ENCODE results near the gene KIF4A. TPM values are rescaled to one million over a fixed set of nuclear protein-coding genes. Genes with fewer than 3 reads are reported as not detected.

The KIF4A gene
- total RNA-seq, 1 donor from 2014 or later: 2.2 TPM

DNA sequence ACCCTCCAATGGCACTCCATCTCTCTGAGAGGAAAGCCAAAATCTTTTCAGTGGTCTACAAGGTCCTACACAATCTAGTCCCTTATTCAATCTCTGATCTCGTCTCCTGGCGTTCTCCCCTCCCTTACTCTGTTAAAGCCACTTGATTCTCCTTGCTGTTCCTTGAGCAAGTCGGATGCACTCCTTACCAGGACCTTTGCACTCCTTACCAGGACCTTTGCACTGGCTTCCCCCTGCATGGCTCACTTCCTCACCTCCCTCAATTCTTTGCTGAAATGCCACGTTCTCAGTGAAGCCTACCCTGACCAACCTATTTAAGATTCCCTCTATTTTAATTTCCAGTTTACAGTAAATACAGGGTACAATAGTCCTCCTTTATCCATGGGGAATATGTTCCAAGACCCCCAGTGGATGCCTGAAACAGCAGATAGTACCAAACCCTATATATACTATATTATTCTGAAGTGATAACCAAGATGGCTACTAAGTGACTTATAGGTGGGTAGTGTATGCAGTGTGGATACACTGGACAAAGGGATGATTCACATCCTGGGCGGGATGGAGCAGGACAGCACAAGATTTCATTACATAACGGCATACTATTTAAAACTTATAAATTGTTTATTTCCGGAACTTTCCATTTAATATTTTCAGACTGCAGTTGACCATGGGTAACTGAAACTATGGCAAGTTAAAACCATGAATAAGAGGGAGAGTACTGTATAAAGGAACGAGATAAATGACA is 148.2 kb downstream of the KIF4A start:
- TF ChIP-seq POLR2AphosphoS5 (IDR thresholded peaks at IDR 0.05; ENCODE audit: insufficient read depth in 1 of 2, low read depth in 1 of 2): no peak
- TF ChIP-seq, protein P1, sequence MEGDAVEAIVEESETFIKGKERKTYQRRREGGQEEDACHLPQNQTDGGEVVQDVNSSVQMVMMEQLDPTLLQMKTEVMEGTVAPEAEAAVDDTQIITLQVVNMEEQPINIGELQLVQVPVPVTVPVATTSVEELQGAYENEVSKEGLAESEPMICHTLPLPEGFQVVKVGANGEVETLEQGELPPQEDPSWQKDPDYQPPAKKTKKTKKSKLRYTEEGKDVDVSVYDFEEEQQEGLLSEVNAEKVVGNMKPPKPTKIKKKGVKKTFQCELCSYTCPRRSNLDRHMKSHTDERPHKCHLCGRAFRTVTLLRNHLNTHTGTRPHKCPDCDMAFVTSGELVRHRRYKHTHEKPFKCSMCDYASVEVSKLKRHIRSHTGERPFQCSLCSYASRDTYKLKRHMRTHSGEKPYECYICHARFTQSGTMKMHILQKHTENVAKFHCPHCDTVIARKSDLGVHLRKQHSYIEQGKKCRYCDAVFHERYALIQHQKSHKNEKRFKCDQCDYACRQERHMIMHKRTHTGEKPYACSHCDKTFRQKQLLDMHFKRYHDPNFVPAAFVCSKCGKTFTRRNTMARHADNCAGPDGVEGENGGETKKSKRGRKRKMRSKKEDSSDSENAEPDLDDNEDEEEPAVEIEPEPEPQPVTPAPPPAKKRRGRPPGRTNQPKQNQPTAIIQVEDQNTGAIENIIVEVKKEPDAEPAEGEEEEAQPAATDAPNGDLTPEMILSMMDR (IDR thresholded peaks at IDR 0.05): no peak
- TF ChIP-seq POLR2A (IDR thresholded peaks at IDR 0.05): no peak
- Histone ChIP-seq H3K4me1 (peaks cover 5% of the 10 kb centered on the region), H3K9me3 (no peaks in the 10 kb centered on the region), H3K4me3 (no peak overlapping the region), H3K27me3 (no peaks in the 10 kb centered on the region), H3K36me3 (no peaks in the 10 kb centered on the region), H3K27ac (no peak overlapping the region)
- intact Hi-C loops (cut with DNase I): no loop called here
- no peak for DNase-seq (ENCODE audit: extremely low spot score in 2 of 2)

DNA sequence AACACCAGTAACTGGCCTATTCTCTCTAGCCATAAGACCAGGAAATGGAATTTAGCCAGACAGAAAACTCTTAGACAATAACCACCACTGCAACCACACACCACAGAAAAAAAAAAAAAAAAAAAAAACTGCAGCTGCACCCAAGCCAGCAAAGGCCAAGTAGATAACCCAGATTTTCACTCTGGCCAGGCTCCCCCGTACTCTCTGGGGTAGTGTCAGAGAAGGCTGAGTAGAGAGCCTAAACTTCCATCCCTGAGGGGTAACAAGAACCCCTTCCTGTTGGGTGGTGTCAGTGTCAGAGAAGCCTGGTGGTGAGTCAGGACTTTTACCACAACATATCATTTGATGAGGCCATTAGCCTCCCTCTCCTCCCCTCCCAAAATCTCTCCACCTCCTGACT is 149.1 kb downstream of the KIF4A start:
- DNase-seq (ENCODE audit: extremely low spot score in 2 of 2): no peak
- Histone ChIP-seq H3K9me3 (no peaks in the 10 kb centered on the region), H3K27me3 (no peaks in the 10 kb centered on the region), H3K27ac (no peak overlapping the region), H3K36me3 (no peaks in the 10 kb centered on the region), H3K4me1 (peaks cover 5% of the 10 kb centered on the region), H3K4me3 (no peak overlapping the region)
- intact Hi-C loops (cut with DNase I): no loop called here
- TF ChIP-seq POLR2A (IDR thresholded peaks at IDR 0.05) (no peak), POLR2AphosphoS5 (IDR thresholded peaks at IDR 0.05; ENCODE audit: insufficient read depth in 1 of 2, low read depth in 1 of 2) (no peak)
- TF ChIP-seq, protein P1 (IDR thresholded peaks at IDR 0.05): no peak

DNA sequence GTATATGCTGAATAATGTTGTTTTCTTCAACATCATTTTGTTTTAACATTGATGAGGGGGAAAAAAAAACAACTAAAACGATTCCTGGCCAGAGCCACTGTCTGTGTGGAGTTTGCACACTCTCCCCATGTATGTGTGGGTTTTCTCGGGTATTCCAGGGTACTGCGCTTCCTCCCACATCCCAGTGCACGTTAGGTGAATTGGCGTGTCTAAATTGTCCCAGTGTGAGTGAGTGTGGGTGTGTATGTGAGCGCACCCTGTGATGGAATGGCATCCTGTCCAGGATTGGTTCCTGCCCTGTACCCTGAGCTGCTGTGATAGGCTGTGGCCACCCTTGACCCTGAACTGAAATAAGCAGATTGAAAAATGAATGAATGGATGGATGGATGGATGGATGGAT is 152.3 kb downstream of the KIF4A start:
- no peak overlapping the region for H3K4me3 ChIP-seq
- H3K27me3 ChIP-seq: no peaks in the 10 kb centered on the region
- no peak for TF ChIP-seq POLR2AphosphoS5 (IDR thresholded peaks at IDR 0.05; ENCODE audit: insufficient read depth in 1 of 2, low read depth in 1 of 2)
- TF ChIP-seq POLR2A (IDR thresholded peaks at IDR 0.05): no peak
- TF ChIP-seq, protein P1 (IDR thresholded peaks at IDR 0.05): no peak
- no peaks in the 10 kb centered on the region for H3K9me3 ChIP-seq
- H3K27ac ChIP-seq: no peak overlapping the region
- no peaks in the 10 kb centered on the region for H3K36me3 ChIP-seq
- no peaks in the 10 kb centered on the region for H3K4me1 ChIP-seq
- DNase-seq (ENCODE audit: extremely low spot score in 2 of 2): no peak
- intact Hi-C loops (cut with DNase I): no loop called here

DNA sequence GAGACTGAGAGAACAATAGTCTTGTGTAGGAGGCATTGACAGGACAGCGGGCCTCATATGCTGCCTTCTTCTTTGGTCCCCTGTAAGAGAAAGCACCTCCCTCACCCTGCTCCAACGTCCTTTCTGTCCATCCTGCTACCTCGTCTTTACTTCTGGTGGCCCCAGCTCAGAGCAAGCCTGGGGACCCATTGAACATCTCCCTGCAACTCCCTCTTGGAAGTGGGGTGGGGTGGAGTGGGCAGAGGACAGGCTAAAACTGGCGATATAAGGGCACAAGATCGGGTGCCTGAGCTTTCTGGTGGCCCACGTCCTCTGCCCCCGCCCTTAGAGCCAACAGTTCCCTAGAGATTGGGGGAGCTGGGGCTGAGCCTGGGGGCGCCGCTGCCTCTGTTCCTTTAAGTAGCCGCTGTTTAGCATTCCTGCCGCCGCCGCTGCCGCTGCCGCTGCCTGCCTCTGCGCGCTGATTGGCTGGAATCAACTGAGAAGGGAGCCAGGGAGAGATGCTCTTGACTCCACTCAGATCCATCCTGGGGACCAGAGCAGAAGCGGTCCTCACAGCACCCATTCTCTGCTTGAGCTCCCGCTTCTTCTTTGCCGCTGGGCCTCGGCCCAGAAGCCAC is 154.5 kb downstream of the KIF4A start, which contains the start of gene DLG3:
TSS of gene DLG3 (plus strand) at position 510 of the 620 bp plus-strand sequence. CDS start 367 bp downstream, outside the sequence.
- DNase-seq (ENCODE audit: extremely low spot score in 2 of 2): no peak
- no peaks in the 10 kb centered on the region for H3K27me3 ChIP-seq
- intact Hi-C loops (cut with DNase I): no loop called here
- H3K9me3 ChIP-seq: no peaks in the 10 kb centered on the region
- H3K27ac ChIP-seq: no peak within 1 kb of the TSS
- TF ChIP-seq, protein P1 (IDR thresholded peaks at IDR 0.05): no peak
- TF ChIP-seq POLR2AphosphoS5 (IDR thresholded peaks at IDR 0.05; ENCODE audit: insufficient read depth in 1 of 2, low read depth in 1 of 2) (no peak), POLR2A (IDR thresholded peaks at IDR 0.05) (no peak)
- H3K4me1 ChIP-seq: no peaks in the 10 kb centered on the region
- peak within 1 kb of the TSS in 1 of 2 donors; percentile 40 for H3K4me3 ChIP-seq
- no peaks in the 10 kb centered on the region for H3K36me3 ChIP-seq

All from vagina (tissue), 2 donors.